Activated T-helper 1 cell treated with anti-CD3 and anti-CD28 coated beads, Interleukin-12 subunit alpha, Interleukin-12 subunit beta, Interleukin-2, Interleukin-4 antibody, amounts not matched to agents 30 ng/mL and 10 ng/mL and 1 ng/mL, durations not matched to agents 14 hours and 24 hours and 36 hours (primary cell): ENCODE results near the gene CSRP2. TPM values are rescaled to one million over a fixed set of nuclear protein-coding genes. Genes with fewer than 3 reads are reported as not detected.

ENCODE experiments used
- DNase-seq: peaks from one replicate; pipeline ENCODE4 v3.0.0; 2021; ENCODE audit warnings: low spot score
- H3K27ac Mint-ChIP-seq: one replicate; pipeline ENCODE4 v1.8.0; 2021; ENCODE audit warnings: mild to moderate bottlenecking, mixed read lengths
- H3K27me3 Mint-ChIP-seq: one replicate; pipeline ENCODE4 v1.8.0; 2022; ENCODE audit warnings: mild to moderate bottlenecking, moderate library complexity, mixed read lengths; ENCODE audit not compliant: insufficient read depth
- H3K36me3 Mint-ChIP-seq: one replicate; pipeline ENCODE4 v1.8.0; 2021; ENCODE audit warnings: low read depth, mixed read lengths
- H3K4me1 Mint-ChIP-seq: one replicate; pipeline ENCODE4 v1.8.0; 2021; ENCODE audit warnings: low read depth, mixed read lengths
- H3K4me3 Mint-ChIP-seq: one replicate; pipeline ENCODE4 v1.8.0; 2021; ENCODE audit warnings: mild to moderate bottlenecking, moderate library complexity, mixed read lengths
- H3K9me3 Mint-ChIP-seq: one replicate; pipeline ENCODE4 v1.8.0; 2021; ENCODE audit warnings: mixed read lengths
- intact Hi-C: fragments of 100-400 bp; cut with micrococcal nuclease; formaldehyde crosslinking; loops from one replicate; pipeline ENCODE4 v1.15.1; 2024
- total RNA-seq: library from RNA; stranded (reverse); gene quantifications from 2 replicates; pipeline ENCODE4 v1.2.3, GENCODE V29; 2022

Gene CSRP2
- total RNA-seq, 1 donor from 2014 or later = 0.36 TPM

DNA sequence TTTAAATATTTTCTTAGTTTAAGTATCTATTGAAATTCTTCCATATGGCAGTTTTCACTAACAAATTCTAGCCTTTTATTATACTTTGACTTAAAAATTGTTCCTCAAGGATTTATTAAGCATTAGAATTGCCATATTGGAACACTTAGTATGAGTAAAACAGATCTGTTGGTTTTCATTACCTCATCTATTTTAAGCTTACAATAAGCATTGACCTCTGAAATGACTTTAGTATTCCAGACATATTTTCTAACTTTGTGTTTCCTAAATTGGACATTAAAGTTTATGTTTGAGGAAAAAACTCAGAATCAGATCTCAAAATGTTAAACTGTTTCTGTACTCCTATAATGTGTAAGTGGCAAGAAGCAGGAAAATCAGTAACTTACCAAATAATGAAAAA lies 48.4 kb downstream of the CSRP2 start:
- DNase-seq = no peak
- Mint-ChIP-seq H3K4me3 (no peak overlapping the region), H3K27ac (no peak overlapping the region), H3K9me3 (no peaks in the 10 kb centered on the region), H3K4me1 (no peaks in the 10 kb centered on the region), H3K27me3 (no peaks in the 10 kb centered on the region), H3K36me3 (peaks cover 11% of the 10 kb centered on the region)
- intact Hi-C loops = no loop called here

DNA sequence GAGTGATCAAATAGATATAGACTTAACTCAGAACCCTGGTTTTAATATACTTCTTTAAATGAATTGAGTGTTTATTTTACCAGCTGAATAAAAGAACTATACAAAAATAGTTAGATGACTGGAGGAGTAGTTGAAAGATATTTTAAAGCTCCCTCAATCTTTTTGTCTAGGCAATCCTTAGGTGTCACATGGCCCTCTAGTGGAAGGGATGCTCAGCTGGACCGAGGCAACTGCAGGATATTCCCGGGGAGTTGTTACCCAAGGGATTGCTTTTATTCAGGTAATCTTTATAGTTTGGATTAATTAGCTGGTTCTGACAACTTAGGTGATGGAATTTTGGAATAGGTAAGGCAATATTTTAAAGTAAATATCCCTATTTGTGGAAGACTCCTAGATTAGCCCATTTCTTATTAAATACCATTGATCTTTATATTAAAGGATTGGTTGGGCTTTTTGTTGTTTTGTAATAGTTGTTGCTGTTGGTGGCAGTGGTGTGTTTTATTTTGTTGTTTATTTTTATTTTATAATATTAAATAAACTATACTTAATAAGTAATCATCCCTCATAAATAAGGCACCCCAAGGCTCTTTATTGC lies 57.8 kb downstream of the CSRP2 start:
- H3K36me3 Mint-ChIP-seq = no peaks in the 10 kb centered on the region
- H3K4me1 Mint-ChIP-seq = no peaks in the 10 kb centered on the region
- H3K9me3 Mint-ChIP-seq = no peaks in the 10 kb centered on the region
- intact Hi-C loops = no loop called here
- H3K4me3 Mint-ChIP-seq = no peak overlapping the region
- H3K27me3 Mint-ChIP-seq = no peaks in the 10 kb centered on the region
- H3K27ac Mint-ChIP-seq = no peak overlapping the region
- no peak for DNase-seq

DNA sequence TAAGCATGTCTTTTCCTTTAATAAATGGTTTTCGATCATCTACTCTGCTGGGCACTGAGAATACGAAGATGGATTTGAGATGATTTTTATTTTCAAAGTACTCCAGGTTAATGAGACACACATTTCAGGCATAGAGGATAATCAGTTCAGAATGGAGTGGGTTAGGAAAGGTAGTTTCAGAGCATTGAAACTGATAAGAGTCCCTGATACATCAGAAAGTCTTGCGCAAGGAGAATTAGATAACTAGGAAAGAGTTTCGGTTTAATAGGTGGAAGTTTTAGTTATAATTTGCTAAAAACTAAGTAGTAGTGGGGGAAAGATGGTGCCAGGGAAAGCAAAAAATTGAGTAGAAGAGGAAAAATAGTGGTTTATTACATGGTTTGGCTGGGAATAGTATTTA lies 64.8 kb downstream of the CSRP2 start:
- H3K4me1 Mint-ChIP-seq = no peaks in the 10 kb centered on the region
- no peak overlapping the region for H3K4me3 Mint-ChIP-seq
- intact Hi-C loops = no loop called here
- H3K9me3 Mint-ChIP-seq = no peaks in the 10 kb centered on the region
- no peaks in the 10 kb centered on the region for H3K27me3 Mint-ChIP-seq
- no peak for DNase-seq
- H3K36me3 Mint-ChIP-seq = peaks cover 5% of the 10 kb centered on the region
- no peak overlapping the region for H3K27ac Mint-ChIP-seq

DNA sequence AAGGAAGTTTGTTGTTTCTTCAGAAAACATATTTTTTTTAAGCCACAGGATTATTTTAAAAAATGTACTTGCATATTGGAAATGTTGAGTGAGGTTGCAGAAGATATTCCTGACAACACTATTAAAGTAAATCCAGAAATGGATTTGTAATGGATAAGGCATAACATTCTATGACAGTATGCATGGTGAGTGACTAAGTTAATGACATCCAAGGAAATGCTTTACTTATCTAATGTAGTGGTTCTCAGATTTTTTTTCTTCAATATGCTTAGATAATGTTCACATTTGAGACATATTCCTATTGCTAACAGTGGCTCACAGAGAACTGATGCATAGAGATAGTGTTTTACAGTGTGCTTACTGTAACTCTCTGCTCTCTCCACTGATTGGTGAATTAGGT lies 65.6 kb downstream of the CSRP2 start:
- intact Hi-C loops = no loop called here
- H3K4me3 Mint-ChIP-seq = no peak overlapping the region
- H3K9me3 Mint-ChIP-seq = no peaks in the 10 kb centered on the region
- no peaks in the 10 kb centered on the region for H3K4me1 Mint-ChIP-seq
- no peaks in the 10 kb centered on the region for H3K27me3 Mint-ChIP-seq
- no peak overlapping the region for H3K27ac Mint-ChIP-seq
- H3K36me3 Mint-ChIP-seq = peaks cover 5% of the 10 kb centered on the region
- DNase-seq = no peak

DNA sequence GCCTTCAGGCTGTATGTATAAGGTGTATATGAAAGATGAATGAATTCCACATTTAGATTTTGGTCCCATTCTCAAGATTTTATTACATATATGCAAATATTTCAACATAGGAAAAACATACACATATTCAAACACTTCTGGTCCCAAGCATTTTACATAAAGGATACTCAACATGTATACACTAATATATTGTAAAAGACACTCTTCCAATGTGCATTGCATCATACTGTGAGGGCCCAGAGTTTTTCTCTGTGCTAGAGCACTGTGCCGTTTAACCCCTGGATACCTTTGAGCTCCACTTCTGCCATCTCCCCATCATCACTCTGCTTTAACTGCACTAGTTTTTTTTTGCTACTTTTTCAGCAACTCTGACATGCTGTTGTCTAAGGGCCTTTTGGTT lies 66.8 kb downstream of the CSRP2 start:
- intact Hi-C loops = no loop called here
- no peaks in the 10 kb centered on the region for H3K27me3 Mint-ChIP-seq
- no peak overlapping the region for H3K4me3 Mint-ChIP-seq
- H3K9me3 Mint-ChIP-seq = no peaks in the 10 kb centered on the region
- no peak overlapping the region for H3K27ac Mint-ChIP-seq
- H3K4me1 Mint-ChIP-seq = no peaks in the 10 kb centered on the region
- DNase-seq = no peak
- peaks cover 5% of the 10 kb centered on the region for H3K36me3 Mint-ChIP-seq

DNA sequence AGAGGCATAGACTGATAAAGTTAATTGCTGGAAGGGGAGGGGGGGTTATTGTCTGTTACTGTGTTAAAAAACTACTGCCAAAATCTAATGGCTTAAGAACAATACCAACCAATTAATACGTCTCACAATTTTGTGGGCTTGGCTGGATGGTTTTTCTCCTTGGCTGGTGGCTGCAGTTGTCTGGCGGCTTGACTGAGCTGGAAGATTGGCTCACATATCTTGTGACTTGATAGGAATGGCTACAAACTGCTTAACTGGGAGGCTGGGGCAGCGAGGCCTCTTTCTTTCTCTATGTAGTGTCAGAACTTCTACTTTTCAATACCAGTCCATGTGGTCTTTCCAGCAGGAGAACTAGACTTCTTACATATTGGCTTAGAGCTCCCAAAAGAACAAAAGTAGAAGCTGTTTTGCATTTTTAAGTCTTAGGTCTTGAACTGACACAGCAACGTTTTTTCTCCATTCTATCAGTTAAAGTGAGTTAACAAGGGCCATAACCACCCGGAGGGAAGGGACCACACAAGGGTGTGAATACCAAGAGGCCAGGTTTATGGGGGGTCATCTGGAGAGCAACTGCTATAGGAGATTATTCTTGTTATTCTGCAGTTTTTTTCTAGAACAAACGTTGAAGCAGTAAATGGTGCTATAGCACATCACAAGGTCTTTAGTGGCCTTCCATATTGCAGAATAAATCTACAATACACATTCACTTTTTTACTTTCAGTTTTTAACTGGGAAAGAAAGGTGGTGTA lies 68.0 kb downstream of the CSRP2 start:
- Mint-ChIP-seq H3K27me3 (no peaks in the 10 kb centered on the region), H3K27ac (no peak overlapping the region), H3K4me1 (no peaks in the 10 kb centered on the region), H3K4me3 (no peak overlapping the region), H3K9me3 (no peaks in the 10 kb centered on the region), H3K36me3 (peaks cover 5% of the 10 kb centered on the region)
- intact Hi-C loops = no loop called here
- no peak for DNase-seq

Other genes starting within 250 kb of the CSRP2 start
- 23.3 and 32.3 TPM in 2 replicates for gene ZDHHC17, start 114.9 kb downstream of the CSRP2 start, total RNA-seq
- gene E2F7, start 186.6 kb upstream of the CSRP2 start, total RNA-seq = 16.6 and 16.9 TPM in 2 replicates